Esophagus muscularis mucosa (tissue), 3 donors: Measurements from ENCODE around the gene PSME1.

Source experiments
- CTCF ChIP-seq, 3 experiments: fragments of 200-600 bp in 2 of 3; fragments of 450-650 bp in 1 of 3; sonication (generic) in 2 of 3; IDR thresholded peaks; one replicate each; pipeline ENCODE4 v1.5.1; 2017 to 2019; ENCODE audit warnings: antibody characterized with exemption in 3 of 3, mild to moderate bottlenecking in 2 of 3, moderate library complexity in 1 of 3
- EP300 ChIP-seq: sonication (generic); formaldehyde crosslinking; IDR thresholded peaks from one replicate; pipeline ENCODE4 v1.6.1; 2017; ENCODE audit warnings: antibody characterized with exemption

- TF ChIP-seq EP300 (no peak), CTCF (IDR thresholded peaks at IDR 0.05) (no peak)
These were observed 19.7 kb upstream of the PSME1 start for GRCh38 chr14:24116128-24116814.
